Tibial nerve (tissue), 4 donors: ENCODE data around the gene FGFR4. TPM values are rescaled to one million over a fixed set of nuclear protein-coding genes. Genes with fewer than 3 reads are reported as not detected.

Experiments used
- DNase-seq, 2 donors: peaks; one replicate each; pipeline ENCODE4 v3.0.0-alpha.2; 2019; ENCODE audit warnings: low spot score in 2 of 2
- H3K27ac ChIP-seq, 4 donors: fragments of 200-600 bp; sonication (generic) in 3 of 4; one replicate each; pipeline ENCODE4 v1.5.1; 2017 to 2019; ENCODE audit warnings: mild to moderate bottlenecking in 1 of 4
- H3K27me3 ChIP-seq, 2 donors: fragments of 200-600 bp; sonication (generic) in 1 of 2; one replicate each; pipeline versions ENCODE4 v1.5.1 to v1.6.0; 2017 to 2019
- H3K36me3 ChIP-seq, 3 donors: fragments of 200-600 bp; sonication (generic); one replicate each; pipeline ENCODE4 v1.5.1; 2018 to 2019
- H3K4me1 ChIP-seq, 4 donors: fragments of 200-600 bp; sonication (generic) in 3 of 4; one replicate each; pipeline ENCODE4 v1.5.1; 2017 to 2019
- H3K4me3 ChIP-seq, 4 donors: fragments of 200-600 bp; sonication (generic) in 3 of 4; one replicate each; pipeline ENCODE4 v1.5.1; 2017 to 2019; ENCODE audit warnings: mild to moderate bottlenecking in 1 of 4, moderate library complexity in 1 of 4
- H3K9me3 ChIP-seq, 4 donors: fragments of 200-600 bp; sonication (generic) in 3 of 4; one replicate each; pipeline ENCODE4 v1.5.1; 2017 to 2019
- CTCF ChIP-seq, 5 experiments: fragments of 200-600 bp in 3 of 5; fragments of 450-650 bp in 2 of 5; sonication (generic) in 3 of 5; IDR thresholded peaks; one replicate each; pipeline ENCODE4 v1.5.1; 2016 to 2019; ENCODE audit warnings: antibody characterized with exemption in 5 of 5, mild to moderate bottlenecking in 3 of 5, moderate library complexity in 2 of 5
- EP300 ChIP-seq, 2 donors: sonication (generic); formaldehyde crosslinking; IDR thresholded peaks; one replicate each; pipeline ENCODE4 v1.6.1; 2017; ENCODE audit warnings: antibody characterized with exemption in 2 of 2, mild to moderate bottlenecking in 1 of 2
- POLR2A ChIP-seq, 2 donors: fragments of 450-650 bp; IDR thresholded peaks; one replicate each; pipeline ENCODE4 v1.6.1; 2017; ENCODE audit warnings: antibody characterized with exemption in 2 of 2, mild to moderate bottlenecking in 2 of 2, moderate library complexity in 2 of 2
- WGBS, 2 donors: methylation state at CpG; one replicate each; pipeline ENCODE4 v1.1.5; 2018; 5-methylcytosine and 5-hydroxymethylcytosine counted together
- total RNA-seq, 4 donors: library from RNA; depleted of rRNA; stranded (reverse); fragments of >200 nt; gene quantifications; one replicate each; pipeline ENCODE4 v1.1.0, GENCODE V29; 2016

Gene FGFR4
- total RNA-seq, 4 donors from 2014 or later: 3.3 to 60.8 (median 12.1) TPM

DNA sequence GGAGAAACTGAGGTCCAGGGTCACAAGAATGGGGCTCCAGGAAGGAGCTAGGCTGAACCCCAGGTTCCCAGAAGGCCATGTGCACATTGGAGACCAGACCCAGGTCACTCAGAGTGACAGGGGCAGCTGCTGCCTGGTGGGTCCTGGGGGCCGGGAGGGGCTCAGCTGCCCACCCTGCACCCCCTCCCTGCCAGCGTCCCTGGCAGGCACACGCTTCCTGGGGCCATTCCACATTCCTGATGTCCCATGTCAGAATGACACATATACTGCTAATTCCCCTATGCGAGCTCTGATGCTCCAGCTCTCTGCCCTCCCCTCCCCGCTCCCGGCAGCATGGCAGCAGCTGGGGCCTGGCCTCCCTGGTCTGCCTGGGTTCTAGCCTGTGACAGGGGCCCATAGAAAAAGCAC lies 14.0 kb downstream of the FGFR4 start:
- TF ChIP-seq POLR2A (IDR thresholded peaks at IDR 0.05) (no peak), EP300 (IDR thresholded peaks at IDR 0.05) (no peak), CTCF (IDR thresholded peaks at IDR 0.05) (no peak)
- no peaks in the 10 kb centered on the region for H3K9me3 ChIP-seq
- no peaks in the 10 kb centered on the region for H3K27me3 ChIP-seq
- no peak overlapping the region for H3K27ac ChIP-seq
- peaks cover 0 to 10% (median 3%) of the 10 kb centered on the region in 4 donors for H3K4me1 ChIP-seq
- H3K36me3 ChIP-seq: no peaks in the 10 kb centered on the region
- 58 to 64% methylated on average over 6 of the region's 6 CpGs for WGBS, 2 donors
- H3K4me3 ChIP-seq: no peak overlapping the region
- DNase-seq: no peak

- peaks cover 0 to 2% (median under 1%) of the 10 kb centered on the region in 4 donors for H3K4me1 ChIP-seq
- H3K27ac ChIP-seq: no peak overlapping the region
- no peak overlapping the region for H3K4me3 ChIP-seq
- no peaks in the 10 kb centered on the region for H3K27me3 ChIP-seq
- H3K36me3 ChIP-seq: no peaks in the 10 kb centered on the region
- DNase-seq: no peak
- TF ChIP-seq EP300 (IDR thresholded peaks at IDR 0.05): no peak
- no peak for TF ChIP-seq POLR2A (IDR thresholded peaks at IDR 0.05)
- no peak for TF ChIP-seq CTCF (IDR thresholded peaks at IDR 0.05)
- no peaks in the 10 kb centered on the region for H3K9me3 ChIP-seq
- WGBS, 2 donors: 54 to 55% methylated on average over 9 of the region's 9 CpGs
These were observed 17.0 kb downstream of the FGFR4 start for GRCh38 chr5:177103523-177104253.

DNA sequence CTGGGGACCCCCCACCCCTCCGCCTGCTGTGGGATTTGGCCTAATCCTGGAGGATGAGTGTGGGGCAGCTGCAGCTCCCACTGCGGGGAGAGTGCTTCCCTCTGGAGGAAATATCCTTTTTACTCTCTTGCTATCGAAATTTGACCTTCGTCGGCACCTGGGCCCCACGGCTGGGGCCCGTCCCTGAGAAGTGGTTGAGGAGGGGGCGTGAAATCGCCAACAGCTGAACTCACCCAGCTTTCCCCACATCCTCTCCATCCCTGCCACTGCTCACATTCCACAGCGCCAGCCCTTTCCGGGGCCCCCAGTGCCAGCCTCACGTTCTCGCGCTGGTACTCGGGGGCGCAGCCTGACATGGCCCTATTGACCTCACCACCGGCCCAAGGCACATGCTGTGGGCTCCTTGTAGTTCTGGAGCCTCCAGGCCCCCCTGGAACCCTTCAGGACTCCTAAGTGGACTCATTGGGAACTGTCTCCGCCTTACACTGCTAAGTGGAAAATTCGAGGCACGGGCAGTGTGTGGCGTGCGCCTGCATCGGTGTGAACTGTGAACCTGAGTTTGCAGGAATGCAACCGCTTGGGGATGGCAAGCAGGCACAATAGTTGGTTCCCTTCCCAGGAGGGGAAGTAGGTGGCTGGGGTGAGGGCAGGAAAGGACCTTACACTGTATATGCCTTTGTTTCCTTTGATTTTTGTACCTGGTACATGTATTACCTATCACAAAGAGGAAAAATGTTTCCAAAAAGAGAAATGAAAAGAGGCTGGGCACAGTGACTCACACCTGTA lies 19.2 kb downstream of the FGFR4 start:
- H3K4me3 ChIP-seq: no peak overlapping the region
- DNase-seq: no peak
- no peaks in the 10 kb centered on the region for H3K9me3 ChIP-seq
- no peak overlapping the region for H3K27ac ChIP-seq
- H3K36me3 ChIP-seq: no peaks in the 10 kb centered on the region
- TF ChIP-seq CTCF (IDR thresholded peaks at IDR 0.05) (no peak), EP300 (IDR thresholded peaks at IDR 0.05) (no peak), POLR2A (IDR thresholded peaks at IDR 0.05) (no peak)
- H3K27me3 ChIP-seq: no peaks in the 10 kb centered on the region
- 59 to 68% methylated on average over 24 of the region's 24 CpGs for WGBS, 2 donors
- no peaks in the 10 kb centered on the region for H3K4me1 ChIP-seq

DNA sequence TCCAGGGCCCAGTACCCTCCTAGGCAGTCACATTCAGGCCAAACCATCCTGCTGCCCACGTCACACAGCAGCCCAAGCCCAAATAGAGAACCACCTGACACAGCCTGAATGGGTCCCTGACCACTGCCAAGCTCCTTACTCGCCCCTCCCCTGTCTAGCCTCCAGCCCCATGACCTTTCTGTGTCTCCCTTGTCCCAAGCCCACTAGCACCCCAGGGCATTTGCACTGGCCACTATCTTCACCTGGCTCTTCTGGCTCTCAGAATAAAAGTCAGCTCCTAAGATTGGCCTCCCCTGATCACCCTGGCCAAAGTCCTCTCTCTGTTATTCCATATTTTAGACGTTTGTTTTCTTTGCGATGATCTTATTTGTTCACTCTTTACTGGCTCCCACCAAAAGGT lies 20.4 kb downstream of the FGFR4 start:
- no peak for TF ChIP-seq POLR2A (IDR thresholded peaks at IDR 0.05)
- no peak for TF ChIP-seq EP300 (IDR thresholded peaks at IDR 0.05)
- TF ChIP-seq CTCF (IDR thresholded peaks at IDR 0.05): no peak
- Histone ChIP-seq H3K9me3 (no peaks in the 10 kb centered on the region), H3K4me3 (no peak overlapping the region), H3K4me1 (peaks cover 0 to 6% (median 0%) of the 10 kb centered on the region in 4 donors), H3K27me3 (no peaks in the 10 kb centered on the region), H3K36me3 (no peaks in the 10 kb centered on the region), H3K27ac (no peak overlapping the region)
- WGBS, 2 donors: 65 to 75% methylated on average over 4 of the region's 4 CpGs
- no peak for DNase-seq

GRCh38 chr5:177109810-177110209 lies 23.1 kb downstream of the FGFR4 start:
- Histone ChIP-seq H3K4me3 (no peak overlapping the region), H3K4me1 (peaks cover 0 to 18% (median 6%) of the 10 kb centered on the region in 4 donors), H3K27me3 (no peaks in the 10 kb centered on the region), H3K9me3 (no peaks in the 10 kb centered on the region), H3K36me3 (no peaks in the 10 kb centered on the region), H3K27ac (no peak overlapping the region)
- TF ChIP-seq EP300 (IDR thresholded peaks at IDR 0.05) (no peak), CTCF (IDR thresholded peaks at IDR 0.05) (no peak), POLR2A (IDR thresholded peaks at IDR 0.05) (no peak)
- whole genome bisulfite sequencing, 2 donors: 44 to 54% methylated on average over 9 of the region's 9 CpGs
- no peak for DNase-seq
